Activated CD4-positive, alpha-beta T cell treated with anti-CD3 and anti-CD28 coated beads, Interleukin-2, amount 50 U/mL, for 24 hours (primary cell): Measurements from ENCODE around the gene BICDL2.
"Not testable (repeated sequence)": the region's sequence is repeated elsewhere in the genome, so short reads cannot be mapped to it uniquely, and the experiment has no call there.

Experiments used
- DNase-seq, 2 donors: peaks; one replicate each; pipeline ENCODE4 v3.0.0-alpha.2; 2020; ENCODE audit warnings: low read depth in 1 of 2, low spot score in 1 of 2

Gene BICDL2

DNA sequence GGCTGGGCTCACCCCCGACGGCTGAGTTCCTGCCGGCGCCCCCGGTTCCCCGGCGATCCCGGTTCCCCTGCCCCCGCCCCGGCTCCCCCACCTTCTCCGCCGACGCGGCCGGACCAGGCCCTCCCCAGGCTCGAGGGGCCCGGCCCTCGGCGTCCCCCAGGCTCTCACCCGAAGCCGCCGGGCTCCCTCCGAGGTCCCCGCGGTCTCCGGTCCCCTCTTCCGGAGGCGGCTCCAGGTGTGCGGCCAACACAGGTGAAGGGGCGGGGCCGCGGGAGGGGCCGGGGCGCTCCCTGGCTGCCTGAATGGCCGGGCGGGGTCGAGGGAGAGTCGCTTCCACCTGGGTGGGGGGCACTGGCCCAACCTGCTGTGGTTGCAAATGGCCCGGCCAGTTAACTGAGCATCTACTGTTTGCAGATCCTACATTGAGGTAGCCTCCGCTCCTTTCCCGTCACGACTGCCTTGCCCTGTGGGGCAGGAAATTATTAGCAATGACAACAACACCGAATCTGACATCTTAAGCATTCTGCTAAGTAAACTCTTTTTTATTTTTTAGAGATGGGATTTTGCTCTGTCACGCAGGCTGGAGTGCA, at the start of gene BICDL2:
Gene BICDL2 (minus strand): TSS at position 219 of the 590 bp plus-strand sequence. CDS start 1,448 bp downstream, outside the sequence.
- no peak for DNase-seq

DNA sequence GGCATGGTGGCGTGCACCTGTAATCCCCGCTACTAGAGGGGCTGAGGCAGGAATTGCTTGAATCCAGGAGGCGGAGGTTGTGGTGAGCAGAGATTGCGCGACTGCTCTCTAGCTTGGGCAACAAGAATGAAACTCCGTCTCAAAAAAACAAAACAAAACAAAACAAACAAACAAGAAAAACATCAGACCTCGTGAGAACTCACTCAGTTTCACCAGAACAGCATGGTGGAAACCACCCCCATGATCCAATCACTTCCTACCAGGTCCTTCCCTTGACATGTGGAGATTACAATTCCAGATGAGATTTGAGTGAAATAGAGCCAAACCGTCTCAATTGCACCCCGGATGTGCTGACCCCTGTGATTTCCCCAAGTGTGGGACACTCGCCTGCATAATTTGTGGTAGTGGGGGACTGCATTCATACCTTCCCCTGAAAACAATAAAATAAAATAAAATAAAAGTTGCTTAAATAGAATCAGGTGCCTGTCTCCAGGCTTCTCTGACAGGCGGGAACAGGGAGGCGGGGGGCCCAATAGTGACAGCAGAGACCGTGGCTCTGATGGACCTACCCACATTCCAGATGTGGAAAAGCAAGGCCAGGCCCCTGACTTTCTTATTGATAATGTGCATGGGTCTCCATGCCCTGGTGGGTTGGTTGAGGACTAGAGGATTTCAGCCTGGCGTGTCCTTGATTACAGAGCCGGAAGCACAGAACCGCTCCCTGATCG, 49.3 kb upstream of the BICDL2 start:
- no peak for DNase-seq

DNA sequence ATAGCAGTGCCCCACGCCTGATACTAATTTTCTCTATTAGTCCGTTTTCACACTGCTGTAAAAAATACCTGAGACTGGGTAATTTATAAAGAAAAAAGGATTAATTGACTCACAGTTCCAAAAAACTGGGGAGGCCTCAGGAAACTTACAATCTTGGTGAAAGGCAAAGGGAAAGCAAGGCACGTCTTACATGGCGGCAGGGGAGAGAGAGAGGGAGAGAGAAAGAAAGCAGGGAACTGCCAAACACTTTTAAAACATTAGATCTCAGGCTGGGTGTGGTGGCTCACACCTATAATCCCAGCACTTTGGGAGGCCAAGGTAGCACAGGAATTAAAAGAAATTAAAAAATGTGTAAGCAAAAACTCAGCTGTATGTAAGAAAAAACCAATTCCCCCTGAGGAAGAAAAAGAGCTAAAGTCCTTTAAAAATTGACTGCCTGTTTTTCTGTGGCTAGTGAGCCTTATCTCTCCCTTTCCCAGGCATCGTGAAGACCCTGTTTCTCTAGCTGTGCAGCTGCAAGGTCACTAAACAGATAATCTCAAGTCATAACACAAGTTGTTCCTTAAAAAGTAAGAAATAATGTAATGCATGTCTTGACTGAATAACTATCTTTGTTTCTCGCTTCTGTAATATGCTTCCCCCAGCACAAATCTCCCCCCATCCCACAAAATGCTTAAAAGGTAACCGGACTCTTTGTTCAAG, 48.4 kb upstream of the BICDL2 start:
- no peak for DNase-seq

DNA sequence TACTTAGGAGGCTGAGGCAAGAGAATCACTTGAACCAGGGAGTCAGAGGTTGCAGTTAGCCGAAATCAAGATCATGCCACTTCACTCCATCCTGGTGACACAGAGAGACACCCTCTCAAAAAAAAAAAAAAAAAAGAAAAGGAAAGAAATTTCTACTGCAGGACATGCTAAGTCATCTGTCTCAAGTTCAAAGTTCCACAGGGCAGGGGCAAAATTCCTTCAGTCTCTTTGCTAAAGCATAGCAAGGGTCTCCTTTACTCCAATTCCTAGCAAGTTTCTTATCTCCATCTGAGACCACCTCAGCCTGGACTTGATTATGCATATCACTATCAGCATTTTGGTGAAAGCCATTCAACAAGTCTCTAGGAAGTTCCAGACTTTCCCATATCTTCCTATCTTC, 47.7 kb upstream of the BICDL2 start:
- no peak for DNase-seq

DNA sequence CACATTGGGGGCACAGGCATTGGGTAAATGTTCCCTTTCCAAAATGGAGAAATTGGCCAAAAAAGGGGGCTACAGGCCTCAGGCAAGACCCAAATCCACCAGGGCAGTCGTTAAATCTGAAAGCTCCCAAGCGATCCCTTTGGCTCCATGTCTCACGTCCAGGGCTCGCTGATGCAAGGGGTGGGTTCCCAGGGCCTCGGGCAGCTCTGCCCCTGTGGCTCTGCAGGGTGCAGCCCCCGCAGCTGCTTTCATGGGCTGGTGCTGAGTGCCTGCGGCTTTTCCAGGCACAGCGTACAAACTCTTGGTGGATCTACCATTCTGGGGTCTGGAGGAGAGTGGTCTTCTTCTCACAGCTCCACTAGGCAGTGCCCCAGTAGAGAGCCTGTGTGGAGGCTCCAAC, 46.7 kb upstream of the BICDL2 start:
- not testable (repeated sequence) for DNase-seq

DNA sequence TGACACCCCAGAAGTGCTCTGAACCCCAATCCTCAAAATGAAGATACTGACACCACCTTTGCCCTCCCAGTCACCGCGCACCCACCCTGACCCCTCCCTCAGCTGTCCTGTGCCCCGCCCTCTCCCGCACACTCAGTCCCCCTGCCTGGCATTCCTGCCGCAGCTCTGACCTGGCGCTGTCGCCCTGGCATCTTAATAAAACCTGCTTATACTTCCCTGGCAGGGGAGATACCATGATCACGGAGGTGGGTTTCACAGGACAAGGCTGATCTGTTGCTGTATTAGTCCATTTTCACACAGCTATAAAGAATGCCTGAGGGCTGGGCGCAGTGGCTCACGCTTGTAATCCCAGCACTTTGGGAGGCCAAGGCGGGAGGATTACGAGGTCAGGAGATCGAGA, 45.2 kb upstream of the BICDL2 start:
- not testable (repeated sequence) for DNase-seq

- DNase-seq: no peak
Observed at GRCh38 chr16:3080024-3080423, 43.3 kb upstream of the BICDL2 start.

- DNase-seq: no peak
Observed at GRCh38 chr16:3076577-3076976, 39.8 kb upstream of the BICDL2 start.

- DNase-seq: not testable (repeated sequence)
Observed at GRCh38 chr16:3075946-3076345, 39.2 kb upstream of the BICDL2 start.

DNA sequence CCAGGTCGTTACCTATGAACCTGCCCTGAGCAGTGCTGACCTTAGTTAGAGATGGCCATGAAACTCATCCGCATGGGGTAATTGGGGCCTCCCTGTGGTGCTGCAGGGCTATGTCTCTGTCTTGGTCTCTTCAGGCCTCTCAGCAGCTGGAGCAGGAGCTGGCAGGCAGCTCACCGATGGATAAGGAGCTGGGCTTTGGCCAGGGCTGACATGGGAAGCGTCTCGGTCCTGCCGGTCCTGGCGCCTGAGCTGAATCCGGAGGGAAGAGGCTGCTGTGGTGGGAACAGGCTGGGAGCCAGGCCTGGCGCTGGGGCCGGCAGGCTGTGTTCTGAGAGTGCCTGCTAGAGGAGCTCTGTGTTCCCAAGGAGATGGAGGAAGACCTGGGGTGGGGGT, 38.8 kb upstream of the BICDL2 start:
- no peak for DNase-seq

DNA sequence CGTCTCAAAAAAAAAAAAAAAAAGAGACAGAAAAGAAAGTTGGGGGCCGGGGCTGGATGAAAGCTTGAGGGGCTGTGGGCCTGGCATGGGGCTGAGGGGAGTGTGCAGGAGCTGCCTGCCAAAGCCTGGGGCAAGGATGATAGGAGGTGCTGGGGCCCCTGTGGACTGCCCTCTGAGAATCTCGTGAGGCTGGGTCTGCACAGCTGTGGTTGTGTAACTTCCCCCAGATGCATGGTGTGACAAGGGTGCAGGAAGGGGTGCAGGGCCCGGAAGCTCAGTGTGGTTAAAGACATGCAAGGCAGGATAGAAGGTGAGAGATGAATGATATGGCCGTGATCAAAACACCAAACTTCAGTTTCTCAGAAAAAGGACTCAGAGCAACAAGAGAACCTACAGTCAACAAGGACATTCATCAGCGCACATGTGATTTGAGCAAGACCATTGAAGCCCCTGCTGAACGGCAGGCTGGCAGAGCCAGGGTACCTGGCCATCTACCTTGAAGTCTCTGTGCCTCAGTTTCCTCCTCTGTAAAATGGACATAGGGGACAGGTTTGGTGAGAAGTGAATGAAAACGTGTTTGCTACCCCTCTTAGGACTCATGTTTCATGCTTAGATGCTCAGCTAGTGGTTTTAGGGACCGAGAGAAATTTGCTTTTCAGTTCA, 38.2 kb upstream of the BICDL2 start:
- peak in 1 of 2 donors; percentile 67 for DNase-seq

DNA sequence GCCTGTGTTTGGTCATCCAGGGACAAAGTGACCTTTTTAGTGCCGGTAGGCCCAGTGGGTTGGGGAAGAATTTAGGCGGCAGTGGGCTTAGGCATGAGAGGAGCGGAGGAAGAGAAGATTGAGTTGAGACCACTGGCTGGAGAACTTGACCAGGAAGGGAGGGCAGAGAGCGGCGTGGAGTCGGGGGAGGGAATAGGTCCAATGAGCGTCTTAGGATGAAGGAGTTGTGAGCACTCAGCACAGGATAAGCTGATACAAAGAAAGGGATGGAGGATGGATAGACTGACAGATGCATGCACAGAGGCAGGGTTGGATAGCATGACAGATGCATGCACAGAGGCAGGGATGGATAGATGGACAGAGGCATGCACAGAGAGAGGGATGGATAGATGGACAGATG, 36.7 kb upstream of the BICDL2 start:
- no peak for DNase-seq

DNA sequence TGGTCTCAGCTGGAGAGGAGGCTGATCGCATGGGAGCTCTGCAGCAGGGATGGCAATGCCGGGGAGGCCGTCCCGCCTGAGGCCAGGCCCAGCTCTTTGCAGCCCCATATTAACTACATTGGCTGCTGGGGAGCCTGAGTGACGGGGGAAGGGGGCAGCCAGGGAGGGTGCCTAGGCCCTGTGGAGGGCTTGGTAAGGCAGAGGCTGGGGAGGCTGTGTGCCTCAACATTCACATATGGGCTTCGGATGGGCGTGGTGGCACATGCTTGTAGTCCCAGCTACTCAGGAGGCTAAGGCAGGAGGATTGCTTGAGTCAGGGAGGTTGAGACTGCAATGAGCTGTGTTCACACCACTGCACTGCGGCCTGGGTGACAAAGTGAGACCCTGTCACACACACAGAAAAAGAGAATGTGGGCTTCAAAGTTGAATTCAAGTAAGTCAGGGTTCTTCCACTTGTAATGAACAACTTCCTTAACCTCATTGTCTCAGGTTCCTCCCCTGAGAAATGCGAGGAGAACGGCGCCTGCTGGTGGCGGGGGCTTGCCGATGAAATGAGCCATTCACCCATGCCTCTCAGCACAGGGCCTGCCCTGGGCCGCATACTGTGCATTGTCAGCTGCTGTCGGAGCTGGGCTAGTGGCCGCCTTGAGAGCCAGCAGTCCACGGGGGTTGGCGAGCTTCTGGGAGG, 36.0 kb upstream of the BICDL2 start:
- DNase-seq: not testable (repeated sequence)

- not testable (repeated sequence) for DNase-seq
Observed at GRCh38 chr16:3072148-3072547, 35.4 kb upstream of the BICDL2 start.

DNA sequence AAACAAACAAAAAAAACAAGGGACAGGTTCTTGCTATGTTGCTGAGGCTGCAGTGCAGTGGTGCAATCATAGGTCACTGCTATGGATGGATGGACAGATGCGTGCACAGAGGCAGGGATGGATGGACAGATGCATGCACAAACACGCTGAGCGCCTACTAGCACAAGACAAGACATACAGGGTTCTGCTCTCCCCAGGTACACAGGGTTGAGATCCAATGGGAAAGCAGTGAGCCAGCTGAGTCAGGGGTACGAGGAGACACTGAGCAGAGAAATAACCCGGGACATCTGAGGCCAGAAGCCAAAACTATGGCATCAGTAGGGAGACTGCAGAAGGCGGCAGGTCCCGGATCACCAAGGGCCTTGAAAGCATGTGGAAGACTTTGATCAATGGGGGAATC, 34.9 kb upstream of the BICDL2 start:
- no peak for DNase-seq

DNA sequence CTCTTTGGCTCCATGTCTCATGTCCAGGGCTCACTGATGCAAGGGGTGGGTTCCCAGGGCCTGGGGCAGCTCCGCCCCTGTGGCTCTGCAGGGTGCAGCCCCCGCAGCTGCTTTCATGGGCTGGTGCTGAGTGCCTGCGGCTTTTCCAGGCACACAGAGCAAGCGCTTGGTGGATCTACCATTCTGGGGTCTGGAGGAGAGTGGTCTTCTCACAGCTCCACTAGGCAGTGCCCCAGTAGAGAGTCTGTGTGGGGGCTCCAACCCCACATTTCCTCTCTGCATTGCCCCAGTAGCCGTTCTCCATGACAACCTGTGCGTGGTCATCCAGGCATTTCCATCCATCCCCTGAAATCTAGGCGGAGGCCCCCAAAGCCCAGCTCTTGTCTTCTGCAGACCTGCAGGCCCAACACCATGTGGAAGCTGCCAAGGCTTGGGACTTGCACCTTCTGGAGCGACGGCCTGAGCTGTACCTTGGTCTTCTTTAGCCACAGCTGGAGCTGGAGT, 33.9 kb upstream of the BICDL2 start:
- no peak for DNase-seq

DNA sequence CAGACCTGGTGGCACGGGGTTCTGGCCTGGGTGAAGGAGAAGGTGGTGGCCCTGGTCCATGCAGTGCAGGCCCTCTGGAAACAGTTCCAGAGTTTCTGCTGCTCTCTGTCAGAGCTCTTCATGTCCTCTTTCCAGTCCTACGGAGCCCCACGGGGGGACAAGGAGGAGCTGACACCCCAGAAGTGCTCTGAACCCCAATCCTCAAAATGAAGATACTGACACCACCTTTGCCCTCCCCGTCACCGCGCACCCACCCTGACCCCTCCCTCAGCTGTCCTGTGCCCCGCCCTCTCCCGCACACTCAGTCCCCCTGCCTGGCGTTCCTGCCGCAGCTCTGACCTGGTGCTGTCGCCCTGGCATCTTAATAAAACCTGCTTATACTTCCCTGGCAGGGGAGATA, 32.4 kb upstream of the BICDL2 start:
- not testable (repeated sequence) for DNase-seq

- DNase-seq: no peak
Observed at GRCh38 chr16:3068487-3068886, 31.7 kb upstream of the BICDL2 start.

- DNase-seq: no peak
Observed at GRCh38 chr16:3066440-3066748, 29.6 kb upstream of the BICDL2 start.

GRCh38 chr16:3065742-3066439, 29.1 kb upstream of the BICDL2 start:
- DNase-seq: no peak
